ENCODE results near the gene SOWAHD. TPM values are rescaled to one million over a fixed set of nuclear protein-coding genes. Genes with fewer than 3 reads are reported as not detected.

The SOWAHD gene
- total and polyA plus RNA-seq, 8 donors = 1.5 to 33.6 (median 1.8) TPM; not detected in 4

DNA sequence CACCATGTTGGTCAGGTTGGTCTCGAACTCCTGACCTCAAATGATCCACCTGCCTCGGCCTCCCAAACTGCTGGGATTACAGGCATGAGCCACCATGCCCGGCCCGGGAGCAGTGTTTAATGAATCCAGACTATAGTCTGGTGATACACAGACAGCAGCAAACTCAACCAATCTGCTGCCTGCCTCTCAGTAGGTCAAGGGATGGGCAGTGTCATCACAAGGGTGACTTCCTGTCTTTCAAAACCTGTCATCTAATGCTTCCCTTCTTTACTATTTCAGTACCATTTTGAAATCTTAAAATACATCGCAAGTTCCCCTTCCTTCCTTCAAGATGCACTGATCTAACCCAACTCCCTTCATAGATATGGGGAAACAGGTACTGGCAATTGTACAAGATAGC lies 24.6 kb downstream of the SOWAHD start:
- DNase-seq = no peak
- peaks cover 12 to 65% (median 64%) of the 10 kb centered on the region in 4 donors for H3K36me3 ChIP-seq
- H3K4me3 ChIP-seq = no peak overlapping the region
- WGBS, 5 donors = 77 to 88% (median 78%) methylated on average over 4 to 5 of the region's 5 CpGs
- intact Hi-C loops (cut with DNase I; ENCODE audit: low total_unique reads) = no loop called here
- TF ChIP-seq POLR2A (IDR thresholded peaks at IDR 0.05) (no peak), EP300 (IDR thresholded peaks at IDR 0.05) (no peak), POLR2AphosphoS5 (IDR thresholded peaks at IDR 0.05) (no peak), CTCF (IDR thresholded peaks at IDR 0.05) (no peak)
- peaks cover 3 to 26% (median 10%) of the 10 kb centered on the region in 4 donors for H3K4me1 ChIP-seq
- H3K27me3 ChIP-seq = no peaks in the 10 kb centered on the region
- H3K9me3 ChIP-seq = no peaks in the 10 kb centered on the region
- H3K27ac ChIP-seq = peak overlapping the region in 1 of 5 donors; percentile 26

- Histone ChIP-seq H3K4me1 (peaks cover 4 to 44% (median 27%) of the 10 kb centered on the region in 4 donors), H3K9me3 (no peaks in the 10 kb centered on the region), H3K36me3 (peaks cover 12 to 81% (median 76%) of the 10 kb centered on the region in 4 donors), H3K27ac (no peak overlapping the region), H3K4me3 (no peak overlapping the region), H3K27me3 (no peaks in the 10 kb centered on the region)
- TF ChIP-seq CTCF (IDR thresholded peaks at IDR 0.05) = peak in 3 of 7 experiments; percentile 25 to 38 (median 27)
- TF ChIP-seq POLR2AphosphoS5 (IDR thresholded peaks at IDR 0.05) = no peak
- peak; percentile 32 to 44 for DNase-seq
- intact Hi-C loops (cut with DNase I; ENCODE audit: low total_unique reads) = no loop called here
- 66 to 75% (median 74%) methylated on average over 4 to 14 of the region's 14 CpGs for WGBS, 5 donors
Measured at GRCh38 chrX:119784747-119785446, 26.5 kb downstream of the SOWAHD start.

DNA sequence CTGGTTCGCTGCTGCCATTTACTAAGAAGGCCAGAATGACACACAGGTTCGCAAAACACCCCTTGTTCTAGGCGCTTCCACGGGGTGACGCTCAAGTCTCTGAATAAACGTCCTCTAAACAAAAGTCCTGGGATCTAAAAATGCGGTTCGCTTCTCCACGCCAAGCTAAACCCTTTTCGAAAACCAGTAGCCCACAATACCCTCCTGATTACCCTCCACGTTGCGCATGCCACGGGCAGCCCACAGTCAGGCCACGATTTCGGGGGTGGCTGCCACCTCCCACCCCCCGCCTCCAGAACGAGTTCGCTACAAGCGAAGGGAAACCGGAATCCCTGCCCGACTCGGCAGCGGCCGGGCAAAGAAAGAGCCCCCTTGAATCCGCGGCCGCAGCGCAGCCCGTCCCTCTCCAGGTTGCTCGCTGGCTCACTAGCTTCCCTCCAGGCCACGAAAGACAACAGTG lies 32.6 kb downstream of the SOWAHD start:
- intact Hi-C loops (cut with DNase I; ENCODE audit: low total_unique reads) = no loop called here
- Histone ChIP-seq H3K27me3 (no peaks in the 10 kb centered on the region), H3K36me3 (peaks cover 4 to 34% (median 32%) of the 10 kb centered on the region in 4 donors), H3K4me1 (peaks cover 4 to 47% (median 33%) of the 10 kb centered on the region in 4 donors), H3K9me3 (no peaks in the 10 kb centered on the region), H3K27ac (peak overlapping the region; percentile 87 to 94 (median 90)), H3K4me3 (peak overlapping the region; percentile 53 to 66 (median 62))
- no peak for TF ChIP-seq POLR2A (IDR thresholded peaks at IDR 0.05)
- TF ChIP-seq POLR2AphosphoS5 (IDR thresholded peaks at IDR 0.05) = no peak
- TF ChIP-seq EP300 (IDR thresholded peaks at IDR 0.05) = no peak
- no peak for TF ChIP-seq CTCF (IDR thresholded peaks at IDR 0.05)
- WGBS, 5 donors = 0 to 38% (median 12%) methylated on average over 17 to 31 of the region's 31 CpGs
- peak in 1 of 2 donors; percentile 73 for DNase-seq

- intact Hi-C loops (cut with DNase I; ENCODE audit: low total_unique reads) = no loop called here
- H3K9me3 ChIP-seq = no peaks in the 10 kb centered on the region
- DNase-seq = peak; percentile 82 to 95
- H3K4me3 ChIP-seq = peak within 1 kb of the TSS; percentile 53 to 66 (median 62)
- H3K27me3 ChIP-seq = no peaks in the 10 kb centered on the region
- TF ChIP-seq CTCF (IDR thresholded peaks at IDR 0.05) (no peak), EP300 (IDR thresholded peaks at IDR 0.05) (no peak), POLR2AphosphoS5 (IDR thresholded peaks at IDR 0.05) (peak; percentile 7 to 88 (median 83))
- H3K36me3 ChIP-seq = peaks cover 4 to 28% (median 25%) of the 10 kb centered on the region in 4 donors
- peak within 1 kb of the TSS; percentile 87 to 94 (median 90) for H3K27ac ChIP-seq
- peaks cover 4 to 46% (median 33%) of the 10 kb centered on the region in 4 donors for H3K4me1 ChIP-seq
- WGBS, 5 donors = 0 to 32% (median 8%) methylated on average over 16 to 58 of the region's 58 CpGs
Measured at GRCh38 chrX:119791437-119792231, 33.2 kb downstream of the SOWAHD start, which contains the start of gene RPL39. Gene RPL39, minus strand, starts transcription at chrX:119791630. Its CDS starts 54 bp downstream, at chrX:119791576.
